ELR (cell line): ENCODE measurements around the gene LCN2.
"Not testable (repeated sequence)": the region's sequence is repeated elsewhere in the genome, so short reads cannot be mapped to it uniquely, and the experiment has no call there.

Source experiments
- DNase-seq: peaks from one replicate; pipeline ENCODE4 v3.0.0-alpha.2; 2015; ENCODE audit warnings: low read depth

LCN2 gene

GRCh38 chr9:128128836-128129590 is 20.2 kb upstream of the LCN2 start:
- no peak for DNase-seq

DNA sequence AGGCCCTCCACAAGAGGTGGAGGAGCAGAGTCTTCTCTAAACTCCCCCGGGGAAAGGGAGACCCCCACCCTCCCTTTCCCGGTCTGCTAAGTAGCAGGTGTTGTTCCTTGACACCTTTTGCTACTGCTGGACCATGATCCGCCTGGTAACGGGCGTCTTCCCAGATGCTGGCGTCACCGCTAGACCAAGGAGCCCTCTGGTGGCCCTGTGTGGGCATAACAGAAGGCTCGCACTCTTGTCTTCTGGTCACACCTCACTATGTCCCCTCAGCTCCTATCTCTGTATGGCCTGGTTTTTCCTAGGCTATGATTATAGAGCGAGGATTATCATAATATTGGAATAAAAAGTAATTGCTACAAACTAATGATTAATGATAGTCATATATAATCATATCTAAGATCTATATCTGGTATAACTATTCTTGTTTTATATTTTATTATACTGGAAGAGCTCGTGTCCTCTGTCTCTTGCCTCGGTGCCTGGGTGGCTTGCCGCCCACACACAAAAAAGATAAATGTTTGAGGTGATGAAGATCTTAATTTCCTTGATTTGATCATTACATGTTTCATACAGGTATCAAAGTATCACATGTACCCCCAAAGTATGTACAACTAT is 19.2 kb upstream of the LCN2 start:
- not testable (repeated sequence) for DNase-seq

DNA sequence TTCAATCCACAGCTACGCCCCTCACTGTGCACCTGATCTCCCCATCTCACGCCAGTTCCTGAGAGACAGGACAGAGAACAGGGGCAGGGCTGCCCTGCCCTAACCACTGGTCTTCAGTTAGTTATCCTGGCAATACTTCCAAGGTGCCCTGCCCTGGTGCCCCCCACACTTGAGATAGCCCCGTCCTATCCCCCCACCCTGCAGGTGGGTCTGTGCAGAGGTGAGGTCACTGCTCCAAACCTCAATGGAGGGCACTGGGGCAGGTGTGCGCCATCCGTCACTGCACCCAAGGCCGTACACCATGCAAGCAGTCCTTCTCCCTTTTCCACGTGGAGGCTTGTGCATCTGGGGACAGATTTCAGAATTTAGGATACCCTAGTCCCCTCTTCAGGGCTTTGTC is 18.6 kb upstream of the LCN2 start:
- not testable (repeated sequence) for DNase-seq

- not testable (repeated sequence) for DNase-seq
Measured at GRCh38 chr9:128131346-128131745, 17.9 kb upstream of the LCN2 start.

DNA sequence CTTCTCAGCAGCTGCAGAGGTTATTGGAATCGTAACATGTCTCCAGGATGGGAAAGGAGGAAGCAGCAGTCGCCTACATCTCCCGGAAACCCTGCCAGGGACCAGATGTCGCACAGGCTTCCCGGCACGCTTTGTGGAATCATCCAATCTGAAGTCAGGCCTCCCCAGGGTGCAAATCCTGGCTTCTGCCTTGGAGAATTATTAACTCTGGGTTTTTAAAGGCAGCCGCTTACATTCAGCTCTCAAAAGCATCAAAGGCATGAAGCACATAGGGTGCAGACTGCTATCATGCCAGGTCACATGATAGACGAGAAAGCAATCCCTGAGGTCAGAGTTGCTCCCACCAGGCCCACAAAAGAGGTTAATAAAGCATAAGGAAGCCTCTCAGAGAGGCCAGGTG is 17.1 kb upstream of the LCN2 start:
- not testable (repeated sequence) for DNase-seq

GRCh38 chr9:128135561-128135960 is 13.7 kb upstream of the LCN2 start:
- DNase-seq = not testable (repeated sequence)

DNA sequence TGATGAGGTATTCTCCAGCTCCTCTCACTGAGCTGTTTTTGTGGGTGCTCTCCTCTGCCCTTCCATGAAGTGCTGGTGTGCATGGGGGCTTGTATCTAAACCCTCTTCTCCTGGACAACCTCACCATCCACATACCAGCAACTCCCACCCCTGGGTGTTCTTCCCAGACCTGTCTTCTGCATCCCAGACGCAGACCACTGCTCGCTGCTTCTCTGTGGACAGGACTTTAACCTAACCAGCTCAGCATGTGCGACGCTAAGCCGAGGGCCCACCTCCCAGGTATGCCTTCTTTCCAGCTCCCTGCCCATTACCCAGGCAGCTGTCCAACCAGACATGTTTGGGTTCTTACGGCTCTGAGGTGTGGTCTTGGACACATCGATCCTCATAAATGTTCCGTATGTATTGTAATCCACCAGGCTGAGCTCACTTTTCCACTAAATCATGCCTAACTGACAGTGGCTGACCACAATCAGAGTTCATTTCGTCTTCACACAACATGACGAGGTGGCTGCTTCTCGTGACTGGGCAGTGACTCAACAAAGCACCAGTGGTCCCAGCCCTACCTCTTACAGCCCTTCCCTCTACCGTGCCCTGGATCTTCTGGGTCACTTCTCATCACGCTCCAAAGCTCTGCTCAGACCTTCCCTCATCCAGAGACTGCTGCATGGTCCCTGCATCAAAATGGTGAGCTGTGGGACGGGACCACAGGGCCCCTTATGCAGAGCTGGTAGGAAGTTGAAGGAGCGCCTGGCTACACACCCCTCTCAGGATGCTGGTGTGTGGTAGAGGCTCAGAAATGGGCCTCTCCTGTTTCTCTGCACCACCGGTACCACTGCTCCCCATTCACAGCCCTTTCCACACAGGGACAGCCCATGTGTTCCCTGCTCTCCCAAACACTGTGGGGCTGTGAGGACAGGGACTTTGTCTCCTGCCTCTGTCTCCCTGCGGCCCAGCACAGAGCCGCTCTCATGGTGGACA is 12.1 kb upstream of the LCN2 start:
- DNase-seq = peak; percentile 91

DNA sequence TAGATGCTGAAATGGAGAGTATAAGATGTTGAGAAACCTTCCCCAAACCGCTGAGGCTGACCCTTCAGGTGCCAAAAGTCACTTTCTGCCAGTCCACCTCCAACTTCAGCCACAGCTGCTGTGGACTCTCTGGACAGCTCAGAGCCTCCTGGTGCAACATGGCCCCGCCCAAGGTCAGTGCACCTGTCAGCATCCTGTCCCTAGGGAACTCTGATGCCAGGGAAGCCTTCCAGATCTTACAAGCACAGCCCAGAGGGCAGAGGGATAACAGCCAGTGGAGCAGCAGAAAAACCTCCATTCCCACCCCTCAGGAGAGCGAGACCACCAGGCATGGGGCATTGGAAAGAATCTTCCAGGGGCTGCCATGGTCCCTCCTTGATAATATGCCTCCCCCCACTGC is 11.3 kb upstream of the LCN2 start:
- no peak for DNase-seq

DNA sequence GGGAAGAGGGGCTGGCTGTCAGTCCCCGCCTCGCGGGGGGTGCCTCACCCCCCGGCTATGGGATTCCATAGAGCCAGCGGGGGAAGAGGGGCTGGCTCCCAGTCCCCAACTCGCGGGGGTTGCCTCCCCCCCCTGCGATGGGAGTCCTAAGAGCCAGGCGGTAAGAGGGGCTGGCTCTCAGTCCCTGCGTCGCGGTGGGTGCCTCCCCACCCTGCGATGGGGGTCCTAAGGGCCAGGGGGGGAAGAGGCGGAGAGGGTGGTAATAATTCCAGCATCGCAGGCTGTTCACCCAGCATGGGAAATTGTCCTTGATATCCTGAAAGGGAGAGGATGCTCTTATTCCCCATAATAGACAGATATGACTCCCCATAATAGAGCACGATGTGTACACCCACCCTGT is 9.6 kb upstream of the LCN2 start:
- DNase-seq = no peak

- no peak for DNase-seq
Measured at GRCh38 chr9:128141604-128142003, 7.6 kb upstream of the LCN2 start.

DNA sequence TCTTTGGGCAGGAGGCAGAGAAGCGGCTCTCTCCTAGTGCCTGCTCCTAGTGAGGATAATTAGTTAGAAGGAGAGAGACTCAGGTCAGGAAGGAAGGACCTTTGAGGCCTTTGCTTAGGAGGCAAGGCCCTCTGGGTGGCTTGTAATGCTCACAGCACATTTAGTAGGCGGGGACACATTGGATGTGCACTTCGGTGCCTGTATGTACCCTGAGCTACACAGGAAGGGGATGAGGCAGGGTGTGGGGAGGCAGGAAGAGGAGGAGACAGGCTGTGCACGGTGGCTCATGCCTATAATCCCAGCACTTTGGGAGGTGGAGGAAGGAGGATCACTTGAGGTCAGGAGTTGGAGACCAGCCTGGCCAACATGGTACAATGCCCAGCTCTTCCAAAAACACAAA is 7.2 kb upstream of the LCN2 start:
- no peak for DNase-seq

DNA sequence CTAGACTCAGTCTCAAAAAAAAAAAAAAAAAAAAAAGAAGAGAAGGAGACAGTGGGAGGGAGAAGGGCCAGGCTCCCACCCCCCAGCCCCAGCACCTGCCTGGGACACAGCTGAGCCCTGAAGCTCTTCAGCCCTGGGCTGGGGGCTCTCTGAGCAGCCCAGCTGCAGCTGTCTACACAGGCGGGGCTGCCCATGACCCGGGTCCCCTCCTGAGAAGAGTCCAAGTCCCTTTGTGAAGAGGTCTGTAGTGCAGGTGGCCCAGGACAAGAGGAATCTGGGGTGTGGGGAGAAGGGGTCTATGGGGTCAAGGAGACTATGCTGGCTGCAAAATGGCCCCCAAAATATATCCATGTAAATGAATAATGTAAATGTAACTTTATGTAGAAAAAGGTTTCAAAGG is 6.7 kb upstream of the LCN2 start:
- no peak for DNase-seq

GRCh38 chr9:128143525-128144238 is 5.6 kb upstream of the LCN2 start:
- DNase-seq = no peak

DNA sequence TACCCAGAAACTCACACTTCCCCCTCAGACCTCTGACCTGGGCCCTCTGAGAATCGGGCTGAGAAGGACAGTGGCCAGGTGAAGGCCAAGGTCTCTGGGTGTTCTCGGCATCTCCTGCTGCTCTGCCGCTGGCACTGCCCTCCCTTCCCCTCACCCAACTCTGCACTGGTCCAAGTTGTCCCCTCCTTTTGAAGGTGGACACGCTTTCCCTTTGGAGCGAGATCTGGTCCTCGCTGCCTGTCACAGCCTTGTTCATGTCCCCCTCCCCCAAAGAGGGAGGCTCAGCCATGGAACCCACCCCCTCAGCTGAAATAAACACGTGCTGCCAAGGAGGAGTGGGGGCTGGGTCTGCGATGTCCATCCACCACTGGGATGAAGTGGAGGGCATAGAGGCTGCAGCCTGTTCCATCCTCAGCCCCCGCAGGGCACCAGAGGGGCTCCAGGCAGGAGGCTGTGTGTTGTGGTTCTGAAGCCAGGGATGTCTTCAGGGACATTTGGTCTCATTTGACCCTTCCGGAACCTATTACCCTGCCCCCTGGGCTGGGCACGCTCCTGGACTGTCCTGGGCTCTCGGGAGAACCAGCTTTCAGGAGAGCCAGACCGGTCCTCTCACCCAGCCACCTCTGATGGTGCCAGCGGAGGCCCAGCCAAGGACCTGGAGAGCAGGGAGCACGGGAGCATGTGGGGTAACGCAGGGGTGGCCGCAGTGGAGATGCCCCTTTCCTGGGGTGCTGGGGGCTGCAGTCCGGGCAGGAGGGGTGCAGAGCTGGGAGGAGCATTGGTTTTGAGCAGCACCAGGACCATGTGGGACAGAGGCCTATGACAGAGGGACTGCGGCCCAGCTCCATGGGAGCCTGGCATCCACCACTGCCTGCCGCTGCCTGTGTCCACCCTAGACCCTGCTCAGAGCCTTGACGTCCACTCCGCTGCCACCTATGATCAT is 4.7 kb upstream of the LCN2 start:
- no peak for DNase-seq

- DNase-seq = no peak
Measured at GRCh38 chr9:128145536-128145935, 3.7 kb upstream of the LCN2 start.

GRCh38 chr9:128145951-128146351 is 3.3 kb upstream of the LCN2 start:
- DNase-seq = no peak

GRCh38 chr9:128146591-128147120 is 2.6 kb upstream of the LCN2 start:
- no peak for DNase-seq

DNA sequence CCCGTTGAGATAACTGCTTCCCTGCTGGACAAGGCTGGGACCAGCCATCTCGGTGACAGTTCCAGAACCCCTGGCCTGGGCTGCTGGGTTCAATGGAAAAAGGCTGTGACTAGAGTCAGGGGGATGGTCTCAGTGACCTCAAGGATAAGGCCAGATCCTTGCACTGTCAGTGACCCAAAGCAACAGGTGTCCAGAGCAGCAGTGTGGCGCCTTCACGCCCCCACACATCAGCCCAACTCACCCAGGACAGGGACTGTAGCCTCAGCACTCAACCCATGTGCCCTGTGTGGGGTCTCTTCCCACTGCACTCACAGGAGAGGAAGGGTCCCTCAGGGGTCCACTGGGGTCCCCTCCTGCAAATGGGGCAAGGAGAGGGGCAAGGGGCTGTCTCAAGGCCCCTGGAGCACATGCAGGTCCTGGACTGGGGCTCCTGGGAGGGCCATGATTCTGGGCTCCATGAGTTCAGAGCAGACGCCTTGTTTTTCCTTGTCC is 698 bp upstream of the LCN2 start:
- no peak for DNase-seq

- no peak for DNase-seq
Measured at GRCh38 chr9:128149951-128150593, 819 bp downstream of the LCN2 start.
